Activated CD8-positive, alpha-beta T cell treated with anti-CD3 and anti-CD28 coated beads for 36 hours (primary cell): Measurements from ENCODE around the gene B3GNT4. TPM values are rescaled to one million over a fixed set of nuclear protein-coding genes. Genes with fewer than 3 reads are reported as not detected.
A peak's percentile ranks its signal among the peaks of the same experiment; 100 is the strongest.
"Not testable (repeated sequence)": the region's sequence is repeated elsewhere in the genome, so short reads cannot be mapped to it uniquely, and the experiment has no call there.

Experiments used
- ATAC-seq: fragments of 200-7000 bp; cut with Tn5 transposase; one replicate; pipeline ENCODE4 v1.10.0; 2021; ENCODE audit warnings: mild to moderate bottlenecking, moderate library complexity
- CTCF ChIA-PET: fragments of 350-600 bp; sonication (Branson Sonifier 250); formaldehyde crosslinking; loops from one replicate; lab custom pipeline; 2021; ENCODE audit warnings: antibody characterized with exemption; lab: Charles Lee
- POLR2A ChIA-PET: fragments of 350-600 bp; sonication (Branson Sonifier 250); formaldehyde crosslinking; loops from one replicate; lab custom pipeline; 2021; ENCODE audit warnings: antibody characterized with exemption; lab: Charles Lee
- DNase-seq: peaks from one replicate; pipeline ENCODE4 v3.0.0-alpha.2; 2020
- H3K27ac Mint-ChIP-seq: one replicate; pipeline ENCODE4 v1.8.0; 2021; ENCODE audit warnings: mild to moderate bottlenecking, mixed read lengths
- H3K27me3 Mint-ChIP-seq: one replicate; pipeline ENCODE4 v1.8.0; 2021; ENCODE audit warnings: mixed read lengths
- H3K36me3 Mint-ChIP-seq: one replicate; pipeline ENCODE4 v1.8.0; 2021; ENCODE audit warnings: low read depth, mixed read lengths
- H3K4me1 Mint-ChIP-seq: one replicate; pipeline ENCODE4 v1.8.0; 2021; ENCODE audit warnings: low read depth, mixed read lengths
- H3K4me3 Mint-ChIP-seq: one replicate; pipeline ENCODE4 v1.8.0; 2021; ENCODE audit warnings: mild to moderate bottlenecking, moderate library complexity, mixed read lengths
- H3K9me3 Mint-ChIP-seq: one replicate; pipeline ENCODE4 v1.8.0; 2021; ENCODE audit warnings: mixed read lengths
- CTCF ChIP-seq: fragments of 200-600 bp; IDR thresholded peaks from one replicate; pipeline ENCODE4 v1.8.0; 2022; ENCODE audit warnings: antibody characterized with exemption, mild to moderate bottlenecking
- intact Hi-C: fragments of 100-400 bp; cut with micrococcal nuclease; formaldehyde crosslinking; loops from one replicate; pipeline ENCODE4 v1.10.0; 2022
- total RNA-seq, 2 experiments: library from RNA; stranded (reverse); gene quantifications; one replicate each; pipeline ENCODE4 v1.2.3, GENCODE V29; 2021

B3GNT4 gene
- total RNA-seq, 2 experiments from 2014 or later, result 3.6 to 5.1 TPM

GRCh38 chr12:122250536-122250935 lies 47.0 kb downstream of the B3GNT4 start:
- Mint-ChIP-seq H3K9me3 (no peaks in the 10 kb centered on the region), H3K27me3 (no peaks in the 10 kb centered on the region), H3K36me3 (peaks cover 13% of the 10 kb centered on the region), H3K4me1 (peaks cover 3% of the 10 kb centered on the region), H3K27ac (no peak overlapping the region), H3K4me3 (no peak overlapping the region)
- CTCF ChIA-PET, result no interaction called here
- intact Hi-C loops, result no loop called here
- ATAC-seq, result no peak
- POLR2A ChIA-PET, result interaction anchor here (1.5 to 1.9 kb wide), 2 partner anchors 10 to 12 kb away, joined by 4 to 8 read pairs; no protein-coding TSS in a partner anchor
- TF ChIP-seq CTCF, result no peak
- DNase-seq, result no peak

GRCh38 chr12:122258462-122258861 lies 55.0 kb downstream of the B3GNT4 start:
- Mint-ChIP-seq H3K36me3 (peaks cover 28% of the 10 kb centered on the region), H3K4me1 (peaks cover 10% of the 10 kb centered on the region), H3K27ac (peak overlapping the region; percentile 23)
- POLR2A ChIA-PET, H3K4me3 Mint-ChIP-seq, intact Hi-C loops, CTCF ChIA-PET, H3K27me3 Mint-ChIP-seq, DNase-seq, H3K9me3 Mint-ChIP-seq, ATAC-seq: not testable (repeated sequence)

Other genes starting within 250 kb of the B3GNT4 start
- 1 to 10 TPM; 6.7 to 7.3 TPM for gene BCL7A, start 181.8 kb upstream of the B3GNT4 start, total RNA-seq
- gene MLXIP, start 125.0 kb upstream of the B3GNT4 start, total RNA-seq, result 10 to 100 TPM; 26.0 to 28.7 TPM
- gene IL31, start 29.5 kb upstream of the B3GNT4 start, total RNA-seq, result not detected
- not detected for gene LRRC43, start 20.6 kb upstream of the B3GNT4 start, total RNA-seq
- 10 to 100 TPM; 50.5 to 55.2 TPM for gene DIABLO, start 22.3 kb downstream of the B3GNT4 start, total RNA-seq
- gene VPS33A, start 62.8 kb downstream of the B3GNT4 start, total RNA-seq, result 10 to 100 TPM; 19.7 to 21.4 TPM
- 10 to 100 TPM; 29.4 to 32.4 TPM for gene CLIP1, start 219.0 kb downstream of the B3GNT4 start, total RNA-seq